Heart left ventricle (tissue), 13 donors: ENCODE data around the gene SIRPB2.

ENCODE experiments used
- POLR2A ChIP-seq, 2 donors: fragments of 450-650 bp; IDR thresholded peaks; one replicate each; pipeline ENCODE4 v1.6.1; 2017; ENCODE audit warnings: antibody characterized with exemption in 2 of 2, mild to moderate bottlenecking in 2 of 2, moderate library complexity in 2 of 2
- TF ChIP-seq, protein P1 (sequence below), 12 donors: fragments of 200-600 bp; sonication (generic) in 4 of 12; IDR thresholded peaks; one replicate each; pipeline versions ENCODE4 v1.5.0 to v1.8.0; 2018 to 2022; ENCODE audit warnings: antibody characterized with exemption in 12 of 12, mild to moderate bottlenecking in 5 of 12
- donor health status: ischemic (EF 13 %, LVEDD 7.1; RV severe dilation, severe dysfunction).
- donor health status: DM: no; HTN: yes; CAD: no.
- donor health status: DM: no; HTN: no; CAD: no.
- donor health status: ischemic (EF 25% LVEDD 6.9; RV normal size, moderate dysfunction).
- donor health status: ischemic (EF 25% LVEDD 5.7; RV mildly dilated, moderate dysfunction).
- donor health status: ischemic (EF 35%, LVEDD 5.7; RV mildly dilated, moderate dysfunction).
- donor health status: nonischemic (EF 11% LVEDD 7.7; RV severe dilation, severe dysfunction).
- donor health status: DM: yes; HTN: yes; CAD: no.
- donor health status: PGD.
- donor health status: ischemic (EF 29% LVEDD 5.4; RV normal size, mild dysfunction).
- donor health status: nonischemic (EF 23%, LVEDD 6.1; RV moderate dilation, normal function).

- TF ChIP-seq POLR2A (IDR thresholded peaks at IDR 0.05) = no peak
- TF ChIP-seq, protein P1, sequence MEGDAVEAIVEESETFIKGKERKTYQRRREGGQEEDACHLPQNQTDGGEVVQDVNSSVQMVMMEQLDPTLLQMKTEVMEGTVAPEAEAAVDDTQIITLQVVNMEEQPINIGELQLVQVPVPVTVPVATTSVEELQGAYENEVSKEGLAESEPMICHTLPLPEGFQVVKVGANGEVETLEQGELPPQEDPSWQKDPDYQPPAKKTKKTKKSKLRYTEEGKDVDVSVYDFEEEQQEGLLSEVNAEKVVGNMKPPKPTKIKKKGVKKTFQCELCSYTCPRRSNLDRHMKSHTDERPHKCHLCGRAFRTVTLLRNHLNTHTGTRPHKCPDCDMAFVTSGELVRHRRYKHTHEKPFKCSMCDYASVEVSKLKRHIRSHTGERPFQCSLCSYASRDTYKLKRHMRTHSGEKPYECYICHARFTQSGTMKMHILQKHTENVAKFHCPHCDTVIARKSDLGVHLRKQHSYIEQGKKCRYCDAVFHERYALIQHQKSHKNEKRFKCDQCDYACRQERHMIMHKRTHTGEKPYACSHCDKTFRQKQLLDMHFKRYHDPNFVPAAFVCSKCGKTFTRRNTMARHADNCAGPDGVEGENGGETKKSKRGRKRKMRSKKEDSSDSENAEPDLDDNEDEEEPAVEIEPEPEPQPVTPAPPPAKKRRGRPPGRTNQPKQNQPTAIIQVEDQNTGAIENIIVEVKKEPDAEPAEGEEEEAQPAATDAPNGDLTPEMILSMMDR (IDR thresholded peaks at IDR 0.05) = no peak
Measured at GRCh38 chr20:1535420-1536175, 44.4 kb upstream of the SIRPB2 start.
